ENCODE data around the gene TLR9.

DNA sequence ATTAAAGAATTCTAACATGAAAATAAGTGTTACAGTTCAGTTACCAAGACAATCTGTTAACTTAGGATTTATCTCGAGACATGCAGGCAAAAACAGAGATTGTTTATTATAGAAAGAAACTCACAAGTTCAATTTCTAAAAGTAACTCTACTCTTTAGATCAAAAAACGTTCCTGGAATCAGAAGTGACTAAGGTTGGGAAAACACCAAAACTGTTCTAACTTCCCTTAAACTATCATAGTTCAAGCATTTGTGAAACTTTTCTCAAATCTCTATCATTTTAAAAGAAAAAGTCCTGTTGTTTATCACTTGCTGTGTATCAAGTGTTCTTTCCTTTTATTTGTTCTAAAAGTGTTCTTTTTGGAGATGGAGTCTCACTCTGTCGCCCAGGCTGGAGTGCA, 44.3 kb upstream of the TLR9 start:
- TF ChIP-seq, protein P1, sequence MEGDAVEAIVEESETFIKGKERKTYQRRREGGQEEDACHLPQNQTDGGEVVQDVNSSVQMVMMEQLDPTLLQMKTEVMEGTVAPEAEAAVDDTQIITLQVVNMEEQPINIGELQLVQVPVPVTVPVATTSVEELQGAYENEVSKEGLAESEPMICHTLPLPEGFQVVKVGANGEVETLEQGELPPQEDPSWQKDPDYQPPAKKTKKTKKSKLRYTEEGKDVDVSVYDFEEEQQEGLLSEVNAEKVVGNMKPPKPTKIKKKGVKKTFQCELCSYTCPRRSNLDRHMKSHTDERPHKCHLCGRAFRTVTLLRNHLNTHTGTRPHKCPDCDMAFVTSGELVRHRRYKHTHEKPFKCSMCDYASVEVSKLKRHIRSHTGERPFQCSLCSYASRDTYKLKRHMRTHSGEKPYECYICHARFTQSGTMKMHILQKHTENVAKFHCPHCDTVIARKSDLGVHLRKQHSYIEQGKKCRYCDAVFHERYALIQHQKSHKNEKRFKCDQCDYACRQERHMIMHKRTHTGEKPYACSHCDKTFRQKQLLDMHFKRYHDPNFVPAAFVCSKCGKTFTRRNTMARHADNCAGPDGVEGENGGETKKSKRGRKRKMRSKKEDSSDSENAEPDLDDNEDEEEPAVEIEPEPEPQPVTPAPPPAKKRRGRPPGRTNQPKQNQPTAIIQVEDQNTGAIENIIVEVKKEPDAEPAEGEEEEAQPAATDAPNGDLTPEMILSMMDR (conservative IDR thresholded peaks at IDR 0.05; ENCODE audit: low read depth, low read length), result no peak
- TF ChIP-seq EZH2phosphoT487 (IDR thresholded peaks at IDR 0.05; ENCODE audit: borderline replicate concordance, low read length), result no peak
- TF ChIP-seq EZH2 (IDR thresholded peaks at IDR 0.05; ENCODE audit: low read length, unreplicated experiment), result no peak
